GM21717 (cell line): ENCODE data around the gene GIMAP7.
"Not testable (repeated sequence)": the region's sequence is repeated elsewhere in the genome, so short reads cannot be mapped to it uniquely, and the experiment has no call there.

Experiments used
- ATAC-seq: cut with Tn5 transposase; IDR thresholded peaks from one replicate; pipeline ENCODE4 v1.9.1; 2021; ENCODE audit warnings: mild to moderate bottlenecking, moderate library complexity; ENCODE audit not compliant: unreplicated experiment

GIMAP7 gene

DNA sequence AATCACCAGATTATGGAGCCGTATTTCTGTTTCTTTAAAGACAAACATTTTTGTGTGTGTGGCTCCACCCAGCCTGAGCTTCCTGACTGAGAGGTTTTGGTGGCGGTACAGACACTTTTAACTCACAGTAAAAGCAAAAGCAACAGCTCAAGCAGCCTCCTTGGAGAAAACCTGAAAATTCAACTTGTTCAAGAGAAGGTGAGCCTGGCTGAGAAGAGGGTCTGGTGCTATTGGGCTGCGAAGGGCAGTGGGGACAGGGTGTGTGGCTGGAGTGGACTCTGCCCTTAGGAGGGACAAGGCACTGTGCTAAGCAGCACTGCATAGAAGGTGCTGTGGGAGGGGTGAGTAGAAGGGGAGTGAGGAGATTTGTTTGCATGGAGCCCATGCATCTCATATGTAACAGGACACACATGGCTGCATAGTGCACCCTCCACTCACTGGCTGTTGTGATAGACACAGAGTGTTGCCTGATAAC is at the start of gene GIMAP7:
GIMAP7 (plus strand) TSS at position 125 of the 475 bp plus-strand sequence. CDS start 5,103 bp downstream, outside the sequence.
- ATAC-seq: no peak

DNA sequence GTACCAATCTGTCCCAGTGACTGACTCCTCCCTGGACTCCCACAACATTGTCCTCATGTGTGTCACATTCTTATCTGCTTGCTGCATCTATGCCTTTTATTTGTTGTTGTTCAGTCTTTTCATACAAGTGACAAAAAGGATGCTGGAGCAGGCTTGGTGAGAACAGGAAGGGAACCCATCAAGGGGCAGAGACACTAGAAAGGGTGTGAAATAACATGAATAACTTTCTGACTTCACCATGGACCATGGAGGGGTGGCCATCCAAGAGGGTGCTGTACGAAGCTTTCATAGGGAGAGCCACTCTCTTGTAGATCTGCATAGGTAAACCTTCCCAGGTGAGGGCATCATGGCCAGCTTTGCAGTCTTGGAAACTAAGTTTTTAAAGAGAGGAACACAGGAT is 49.7 kb upstream of the GIMAP7 start:
- ATAC-seq: no peak

DNA sequence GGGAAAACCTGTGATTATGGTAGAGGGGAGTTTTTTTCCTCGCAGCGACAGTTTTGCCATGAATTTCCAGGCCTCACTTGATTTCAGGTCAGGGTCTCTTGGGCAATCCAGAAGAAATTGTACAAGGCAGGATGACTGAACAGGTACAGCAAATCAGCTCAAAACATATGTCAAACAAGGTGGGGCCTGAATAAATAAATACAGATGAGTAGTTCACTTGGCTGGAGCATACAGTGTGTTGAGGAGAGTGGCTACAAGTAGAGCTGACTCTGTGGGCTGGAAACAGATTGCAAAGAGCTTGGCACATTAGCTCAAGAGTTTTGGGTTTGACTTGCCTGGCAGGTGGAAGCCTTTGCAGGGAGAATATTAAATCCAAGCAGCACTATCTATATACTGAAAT is 49.3 kb upstream of the GIMAP7 start:
- no peak for ATAC-seq

DNA sequence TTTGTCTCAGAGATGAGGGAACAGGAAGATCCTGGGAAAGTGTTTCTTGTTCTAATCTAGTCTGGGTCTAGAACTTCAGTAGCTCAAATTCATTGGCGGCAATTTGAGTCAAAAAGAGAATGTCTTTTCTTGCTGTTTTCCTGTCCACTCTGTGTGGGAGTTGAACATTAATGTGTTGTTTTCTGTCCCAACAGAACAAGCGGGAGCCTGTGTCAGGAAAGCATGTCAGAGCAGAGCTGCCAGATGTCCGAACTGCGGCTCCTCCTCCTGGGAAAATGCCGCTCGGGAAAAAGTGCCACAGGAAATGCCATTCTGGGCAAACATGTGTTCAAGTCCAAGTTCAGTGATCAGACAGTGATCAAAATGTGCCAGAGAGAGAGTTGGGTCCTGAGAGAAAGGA is 48.2 kb upstream of the GIMAP7 start:
- ATAC-seq: no peak

DNA sequence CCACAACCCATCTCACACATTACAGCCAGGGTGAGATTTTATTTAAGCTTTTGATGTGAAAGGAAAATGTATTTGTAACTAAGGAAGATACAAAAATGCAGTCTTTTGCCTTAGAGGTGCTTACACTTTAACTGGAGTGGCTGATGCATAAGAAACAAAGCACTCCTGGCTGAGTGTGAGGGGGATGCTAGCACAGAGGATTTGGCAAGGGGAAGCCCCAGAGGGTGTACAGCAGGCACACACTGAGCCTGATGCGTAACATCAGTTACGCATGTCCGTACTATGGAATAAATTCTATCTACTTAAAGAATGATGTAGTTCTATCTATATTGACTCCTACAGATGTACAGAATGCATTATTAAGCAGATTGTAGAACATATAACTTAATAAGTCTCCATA is 46.4 kb upstream of the GIMAP7 start:
- ATAC-seq: no peak

DNA sequence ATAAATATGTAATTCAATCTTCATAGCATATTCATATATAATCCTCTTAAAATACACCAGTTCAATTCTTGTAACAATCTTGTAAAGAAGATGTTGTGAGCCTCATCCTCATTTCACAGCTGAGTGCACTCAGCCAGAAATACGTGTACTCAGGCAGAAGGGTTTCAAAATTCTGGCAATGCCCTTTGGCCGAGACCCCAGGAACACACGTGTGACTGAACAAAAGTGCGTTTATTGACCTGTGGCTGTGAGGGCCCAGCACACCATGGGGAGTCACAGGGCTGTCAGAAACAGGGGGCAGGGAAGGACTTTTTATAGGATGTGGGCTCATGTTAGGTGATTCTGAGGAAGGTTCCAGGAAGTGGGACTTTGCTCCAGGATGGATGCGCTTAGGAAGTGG is 42.8 kb upstream of the GIMAP7 start:
- ATAC-seq: no peak

DNA sequence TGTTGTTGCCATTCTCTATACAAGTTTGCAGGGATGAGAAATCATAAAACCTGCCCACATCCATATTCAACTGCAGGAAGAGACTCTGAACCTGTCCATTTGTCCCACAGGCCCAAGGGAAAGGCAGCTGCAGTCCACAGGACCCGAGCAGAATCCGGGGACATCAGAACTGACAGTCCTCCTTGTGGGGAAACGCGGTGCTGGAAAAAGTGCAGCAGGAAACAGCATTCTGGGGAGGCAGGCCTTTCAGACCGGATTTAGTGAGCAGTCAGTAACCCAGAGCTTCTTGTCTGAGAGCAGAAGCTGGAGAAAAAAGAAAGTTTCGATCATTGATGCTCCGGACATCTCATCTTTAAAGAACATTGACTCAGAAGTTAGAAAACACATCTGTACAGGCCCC is 40.8 kb upstream of the GIMAP7 start:
- ATAC-seq: no peak

DNA sequence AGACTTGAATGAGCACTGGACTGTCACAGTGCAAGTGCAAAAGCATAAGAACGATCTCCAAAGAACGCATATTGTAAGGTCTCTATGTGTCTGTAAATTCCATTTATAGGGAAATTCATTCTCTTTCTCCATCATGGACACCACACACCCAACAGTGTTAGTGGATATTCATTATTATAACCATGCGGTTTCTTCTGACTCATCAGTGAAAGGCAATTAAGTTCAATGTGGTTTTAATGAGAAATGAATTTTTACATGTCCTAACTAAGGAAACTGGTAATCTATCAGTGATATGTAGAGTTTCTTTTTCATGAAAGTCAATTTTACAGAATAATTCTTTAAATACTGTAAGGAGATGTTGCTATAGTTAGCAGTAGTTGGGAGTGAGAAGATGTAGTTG is 38.4 kb upstream of the GIMAP7 start:
- ATAC-seq: no peak

DNA sequence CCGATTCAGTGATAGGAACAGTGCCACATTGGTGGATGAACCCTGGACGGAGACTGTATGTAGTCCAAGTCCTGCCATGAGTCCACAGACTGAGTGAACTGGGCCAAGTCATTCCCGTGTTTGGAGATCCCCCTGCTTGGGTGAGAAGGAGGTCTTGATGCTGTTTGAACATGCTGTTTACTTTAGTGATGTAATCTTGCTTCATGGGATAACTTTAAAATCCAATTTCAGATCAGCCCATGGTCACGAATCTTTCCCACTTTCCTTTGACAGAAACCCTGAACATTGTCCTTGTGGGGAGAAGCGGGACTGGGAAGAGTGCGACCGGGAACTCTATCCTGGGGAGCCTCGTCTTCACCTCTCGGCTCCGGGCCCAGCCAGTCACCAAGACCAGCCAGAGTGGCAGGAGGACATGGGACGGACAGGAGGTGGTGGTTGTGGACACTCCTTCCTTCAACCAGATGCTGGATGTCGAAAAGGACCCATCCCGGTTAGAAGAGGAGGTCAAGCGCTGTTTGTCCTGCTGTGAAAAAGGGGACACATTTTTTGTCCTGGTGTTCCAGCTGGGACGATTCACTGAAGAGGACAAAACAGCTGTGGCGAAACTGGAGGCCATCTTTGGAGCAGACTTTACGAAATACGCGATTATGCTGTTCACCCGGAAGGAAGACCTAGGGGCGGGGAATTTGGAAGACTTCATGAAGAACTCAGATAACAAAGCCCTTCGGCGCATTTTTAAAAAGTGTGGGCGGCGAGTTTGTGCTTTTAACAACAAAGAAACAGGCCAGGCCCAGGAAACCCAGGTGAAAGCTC is 37.6 kb upstream of the GIMAP7 start:
- ATAC-seq: no peak

DNA sequence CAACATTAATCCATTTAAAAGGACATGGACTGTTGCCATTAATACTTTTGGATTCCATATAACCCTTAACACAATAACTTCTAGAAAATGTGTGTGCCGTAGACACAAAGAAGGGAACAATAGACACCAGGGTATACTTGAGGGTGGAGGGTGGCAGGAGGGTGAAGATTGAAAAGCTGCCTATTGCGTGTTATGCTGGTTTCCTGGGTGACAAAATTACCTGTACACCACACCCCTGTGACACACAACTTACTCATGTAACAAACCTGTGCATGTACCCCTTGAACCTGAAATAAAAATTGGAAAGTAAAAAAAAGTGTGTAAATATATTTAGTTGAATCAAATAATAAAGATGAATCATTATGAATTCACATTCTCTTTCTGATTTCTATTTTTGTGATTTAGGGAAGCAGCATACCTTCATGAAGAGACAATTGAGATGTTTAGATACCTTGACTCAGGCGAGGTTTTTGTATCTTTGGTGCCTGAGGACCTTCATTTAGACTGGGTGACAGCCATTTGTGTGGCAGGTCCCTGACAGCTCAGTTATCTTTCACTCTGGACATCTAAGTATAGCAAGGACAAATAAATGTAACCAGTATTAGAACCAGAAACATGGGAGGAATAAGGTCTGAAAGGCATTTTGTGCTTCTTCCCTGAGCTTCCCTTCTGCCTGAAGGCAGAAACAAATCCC is 35.5 kb upstream of the GIMAP7 start:
- no peak for ATAC-seq

DNA sequence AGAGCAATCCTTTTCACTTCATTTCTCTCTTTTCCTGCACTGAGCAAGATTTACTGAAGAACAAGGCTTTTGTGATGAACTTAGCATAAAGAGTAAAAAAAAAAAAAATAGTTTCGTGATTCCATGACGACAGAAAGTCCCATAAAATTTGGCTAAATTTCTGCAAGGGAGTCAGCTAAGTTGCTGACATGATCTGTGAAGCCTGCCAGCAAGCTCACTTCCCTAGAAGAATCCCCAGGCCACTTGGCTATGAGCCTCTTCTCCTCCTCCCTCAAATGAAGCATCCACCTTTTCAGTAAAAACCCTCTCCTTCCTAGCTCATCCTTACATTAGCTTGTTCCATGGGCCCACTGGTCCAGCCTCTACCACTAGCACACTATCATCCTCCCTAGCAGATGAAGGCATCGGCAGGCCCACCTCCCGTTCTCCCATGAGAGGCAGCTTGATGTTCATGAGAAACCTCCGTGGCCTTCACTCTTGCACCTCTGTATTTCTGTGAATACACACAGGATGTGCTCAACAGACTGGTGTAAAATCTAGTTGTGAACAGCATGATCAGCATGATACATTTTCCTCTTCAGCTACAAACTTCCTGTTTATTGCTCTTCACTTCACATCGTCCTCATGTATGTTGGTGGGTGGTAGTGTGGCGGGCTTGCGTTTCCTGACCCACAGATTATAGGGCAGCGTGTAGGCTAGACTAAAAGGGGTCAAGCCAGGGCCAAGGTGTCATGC is 33.3 kb upstream of the GIMAP7 start:
- no peak for ATAC-seq

DNA sequence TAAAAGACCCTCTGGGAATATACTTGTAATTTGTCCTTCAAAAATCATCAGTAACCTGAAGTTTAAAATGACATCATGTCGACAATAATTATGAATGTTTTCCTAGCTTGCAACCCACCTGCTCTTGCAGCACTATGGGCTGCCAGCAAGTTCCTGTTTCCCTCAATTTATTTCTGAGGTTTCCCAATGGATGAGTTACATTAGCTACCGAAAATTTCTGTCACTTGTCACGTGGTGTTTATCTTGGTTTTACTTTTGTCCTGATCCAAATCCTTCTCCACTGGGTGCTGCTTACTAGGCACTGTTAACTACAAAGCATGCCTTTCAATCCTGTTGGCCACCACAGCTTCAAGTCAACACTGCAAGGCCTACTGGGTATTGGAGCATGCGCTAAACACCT is 32.8 kb upstream of the GIMAP7 start:
- ATAC-seq: no peak

DNA sequence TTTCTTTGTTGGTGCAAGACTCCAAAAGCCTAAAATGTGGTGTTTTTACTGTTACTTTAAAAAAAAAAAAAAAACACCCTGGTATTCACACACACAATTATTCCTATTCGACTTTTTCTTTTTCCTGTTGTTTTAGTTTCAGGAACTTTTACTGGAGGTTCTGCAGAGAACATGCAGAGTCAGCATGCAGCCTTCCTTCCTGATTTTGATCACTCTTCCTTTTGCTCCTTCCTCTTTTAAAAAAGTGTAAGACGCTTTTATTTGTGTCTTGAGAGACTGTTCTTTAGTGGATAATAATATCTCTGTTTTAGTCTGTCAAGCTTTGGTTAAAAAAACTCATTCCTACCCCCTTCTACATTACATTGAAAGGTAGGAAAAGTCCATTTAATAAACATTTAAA is 31.2 kb upstream of the GIMAP7 start:
- ATAC-seq: not testable (repeated sequence)

DNA sequence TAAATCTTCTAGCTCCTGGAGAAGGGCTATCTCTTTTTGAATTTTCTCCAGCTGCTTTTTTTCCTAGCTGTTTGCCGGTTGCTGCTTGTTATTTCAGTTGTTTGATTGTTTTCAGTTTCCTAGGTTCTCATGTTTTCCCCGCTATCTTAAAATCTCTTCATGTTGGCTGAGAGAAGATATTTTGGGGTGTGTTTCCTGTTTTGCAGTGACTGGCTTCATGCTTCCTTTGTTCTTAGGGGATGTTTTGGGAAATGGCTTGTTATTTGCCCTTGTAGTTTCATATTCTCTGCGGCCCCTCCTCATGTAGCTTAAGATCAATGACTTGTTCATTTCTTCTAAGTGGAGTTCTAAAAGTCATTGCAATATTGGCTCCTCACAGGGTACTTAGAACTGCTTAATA is 30.6 kb upstream of the GIMAP7 start:
- not testable (repeated sequence) for ATAC-seq

DNA sequence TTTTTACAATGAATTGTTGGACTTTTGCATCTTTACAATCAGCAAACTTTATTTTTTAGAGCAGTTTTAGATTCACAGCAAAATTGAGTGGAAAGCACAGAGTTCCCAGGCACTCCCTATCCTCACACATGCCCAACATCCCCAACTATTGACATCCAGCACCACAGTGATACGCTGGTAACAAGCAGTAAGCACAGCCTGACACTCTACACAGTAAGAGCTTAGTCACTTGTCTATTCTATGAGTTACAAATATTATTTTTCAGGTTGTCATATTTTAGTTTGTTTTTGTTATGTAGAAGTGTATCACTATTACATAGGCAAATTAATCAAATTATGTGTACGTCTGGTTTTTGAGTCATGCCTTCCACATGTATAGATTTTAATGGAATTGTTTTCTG is 27.0 kb upstream of the GIMAP7 start:
- no peak for ATAC-seq

DNA sequence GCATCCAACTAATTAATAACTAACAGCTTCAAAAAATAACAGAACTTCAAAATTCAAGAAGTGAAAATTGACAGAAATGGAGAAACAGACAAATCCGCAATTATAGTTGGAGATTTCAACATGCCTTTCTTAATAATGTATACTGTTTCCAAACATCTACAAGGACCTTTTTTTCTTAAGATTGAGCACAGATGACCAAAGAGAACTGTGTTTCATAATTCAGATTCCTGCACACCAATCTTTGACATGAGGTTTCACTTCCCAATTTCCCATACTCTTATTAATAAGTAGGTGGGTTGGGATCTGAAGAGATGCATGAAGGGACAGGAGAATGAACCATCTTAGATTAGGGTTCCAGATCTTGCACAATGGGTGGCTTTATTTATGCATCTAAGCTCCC is 24.9 kb upstream of the GIMAP7 start:
- ATAC-seq: no peak

DNA sequence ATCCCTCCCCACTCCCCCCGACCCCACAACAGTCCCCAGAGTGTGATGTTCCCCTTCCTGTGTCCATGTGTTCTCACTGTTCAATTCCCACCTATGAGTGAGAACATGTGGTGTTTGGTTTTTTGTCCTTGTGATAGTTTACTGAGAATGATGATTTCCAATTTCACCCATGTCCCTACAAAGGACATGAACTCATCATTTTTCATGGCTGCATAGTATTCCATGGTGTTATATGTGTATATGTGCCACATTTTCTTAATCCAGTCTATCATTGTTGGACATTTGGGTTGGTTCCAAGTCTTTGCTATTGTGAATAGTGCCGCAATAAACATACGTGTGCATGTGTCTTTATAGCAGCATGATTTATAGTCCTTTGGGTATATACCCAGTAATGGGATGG is 21.2 kb upstream of the GIMAP7 start:
- not testable (repeated sequence) for ATAC-seq

DNA sequence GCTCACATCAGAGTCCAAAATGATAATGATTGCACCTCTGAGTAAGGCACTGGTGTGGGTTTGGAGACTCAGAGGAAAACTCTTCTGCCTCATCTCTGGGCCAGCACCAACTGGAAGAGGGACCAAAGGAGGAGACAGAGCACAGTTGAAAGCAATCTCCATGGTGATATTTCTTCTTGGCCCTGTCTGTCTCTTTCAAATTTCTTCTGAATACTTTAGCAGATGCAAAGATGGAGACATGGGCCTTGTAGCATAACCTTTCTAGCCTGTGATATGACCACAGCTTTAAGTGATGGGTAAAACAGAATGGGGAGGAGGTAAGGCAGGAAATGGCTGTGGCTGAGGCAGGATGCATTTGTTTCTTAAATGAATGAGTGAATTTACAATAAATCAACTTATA is 12.2 kb upstream of the GIMAP7 start:
- ATAC-seq: no peak

DNA sequence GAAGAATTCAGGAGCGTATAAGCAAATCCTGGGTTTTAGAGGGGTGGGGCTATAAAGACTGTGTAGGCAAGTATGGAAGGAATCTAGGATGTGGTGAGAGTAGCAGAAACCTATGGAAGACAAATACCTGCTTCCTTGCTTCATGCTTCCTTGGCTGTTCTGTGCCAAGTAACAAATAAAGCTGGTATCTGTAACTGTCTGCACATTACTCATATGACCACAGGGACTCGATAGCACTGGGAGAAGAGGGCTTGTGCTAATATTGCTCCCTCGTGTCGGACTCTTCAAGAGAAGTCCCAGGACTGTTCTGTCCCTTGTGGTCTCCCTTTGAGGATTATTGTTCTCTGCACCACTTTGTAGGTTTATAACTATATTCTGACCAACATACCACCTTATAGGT is 11.5 kb upstream of the GIMAP7 start:
- ATAC-seq: no peak

DNA sequence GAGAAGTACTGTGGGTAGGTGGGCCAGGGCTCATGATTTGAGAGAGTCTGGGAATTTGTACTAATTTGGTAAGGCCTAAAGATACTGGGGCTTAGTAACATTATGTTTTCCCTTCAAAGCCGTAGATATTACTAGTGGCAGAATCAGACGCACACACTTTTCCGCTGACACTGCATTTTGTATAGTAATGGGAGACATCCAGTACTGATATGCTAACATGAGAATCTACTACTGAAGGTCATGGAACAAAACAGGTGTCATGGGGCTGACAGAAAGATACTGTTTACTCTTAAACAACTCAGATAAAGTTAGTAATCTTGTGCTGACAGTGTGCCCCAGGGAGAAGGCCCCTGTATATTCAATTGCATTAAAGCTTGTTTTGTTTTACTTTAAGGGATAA is 11.1 kb upstream of the GIMAP7 start:
- no peak for ATAC-seq

DNA sequence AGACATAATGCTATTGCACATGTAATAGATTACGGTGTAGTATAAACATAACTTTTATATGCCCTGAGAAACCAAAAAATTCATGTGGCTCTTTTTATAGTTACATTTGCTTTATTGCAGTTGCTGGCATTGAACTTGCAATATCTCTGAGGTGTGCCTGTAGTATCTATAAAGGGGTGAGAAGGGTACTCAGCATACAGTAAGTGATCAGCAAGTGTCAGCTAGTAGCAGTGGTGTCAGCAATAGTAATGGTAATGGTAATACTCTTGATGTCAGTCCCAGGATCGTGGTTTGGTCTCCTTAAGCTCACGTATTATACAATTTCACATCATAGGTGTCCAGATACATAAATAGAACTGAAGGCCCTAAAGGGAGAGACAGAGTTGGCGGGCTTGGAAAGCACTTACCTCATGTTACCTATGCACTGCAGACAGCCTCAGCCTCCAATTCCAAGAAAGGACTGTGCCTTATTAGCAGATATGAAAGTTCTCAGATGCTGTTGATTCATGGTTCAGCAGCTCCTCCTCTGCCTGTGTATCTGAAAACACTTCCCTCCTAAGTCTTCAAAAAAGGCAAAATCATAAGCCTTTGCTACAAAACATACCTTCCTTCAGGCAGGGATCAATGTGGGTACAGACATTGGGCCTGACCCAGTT is 6.6 kb upstream of the GIMAP7 start:
- ATAC-seq: no peak
